Kidney capillary endothelial cell (primary cell): ENCODE measurements around the gene RORB.
A peak's percentile ranks its signal among the peaks of the same experiment; 100 is the strongest.

Experiments
- DNase-seq: peaks from one replicate; pipeline ENCODE4 v3.0.0-alpha.2; 2018; ENCODE audit warnings: low spot score

The RORB gene

GRCh38 chr9:74496819-74497747 lies at the start of gene RORB:
Gene RORB (plus strand): TSS chr9:74497335. CDS start chr9:74497977, 642 bp downstream.
- no peak for DNase-seq

- no peak for DNase-seq
Measured at GRCh38 chr9:74447451-74448193, 49.5 kb upstream of the RORB start.

- DNase-seq = no peak
Measured at GRCh38 chr9:74449060-74449459, 48.1 kb upstream of the RORB start.

DNA sequence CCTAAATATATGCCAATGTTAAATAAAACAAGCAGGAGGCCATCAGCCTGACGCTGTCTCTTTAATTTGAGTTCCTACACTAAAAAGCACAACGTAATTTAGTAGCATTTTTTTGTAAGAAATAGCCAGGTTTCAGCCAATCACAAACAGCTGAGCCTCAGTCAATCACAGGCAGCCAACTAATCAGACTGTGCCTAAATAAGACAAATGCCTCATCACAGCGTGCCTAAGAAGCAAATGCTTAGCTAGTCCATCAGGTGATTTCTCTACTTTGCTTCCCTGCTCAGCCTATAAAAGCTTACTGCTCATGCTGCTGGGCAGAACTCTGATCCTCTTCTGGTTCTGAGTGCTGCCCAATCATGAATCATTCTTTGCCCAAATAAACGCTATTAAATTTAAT lies 38.3 kb upstream of the RORB start:
- DNase-seq = no peak

GRCh38 chr9:74463825-74464224 lies 33.3 kb upstream of the RORB start:
- DNase-seq = no peak

GRCh38 chr9:74478606-74479005 lies 18.5 kb upstream of the RORB start:
- DNase-seq = no peak

DNA sequence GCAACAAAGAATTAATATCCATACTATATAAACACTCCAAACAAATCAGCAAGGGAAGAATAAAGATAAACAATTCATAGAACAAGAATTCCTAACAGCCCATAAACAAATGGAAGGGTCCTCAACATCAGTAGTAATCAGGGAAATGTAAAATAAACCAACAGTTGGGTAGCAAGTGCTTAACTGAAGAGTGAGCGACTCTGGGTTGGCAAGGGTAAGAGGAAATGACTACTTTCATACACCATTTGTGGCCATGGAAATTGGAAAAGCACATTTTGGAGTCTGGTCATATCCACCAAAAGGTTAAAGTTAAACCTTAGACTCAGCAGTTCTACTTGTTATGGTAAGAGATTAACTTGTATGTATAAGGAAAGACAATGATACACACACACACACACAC lies 17.4 kb upstream of the RORB start:
- no peak for DNase-seq

- no peak for DNase-seq
Measured at GRCh38 chr9:74487395-74487794, 9.7 kb upstream of the RORB start.

DNA sequence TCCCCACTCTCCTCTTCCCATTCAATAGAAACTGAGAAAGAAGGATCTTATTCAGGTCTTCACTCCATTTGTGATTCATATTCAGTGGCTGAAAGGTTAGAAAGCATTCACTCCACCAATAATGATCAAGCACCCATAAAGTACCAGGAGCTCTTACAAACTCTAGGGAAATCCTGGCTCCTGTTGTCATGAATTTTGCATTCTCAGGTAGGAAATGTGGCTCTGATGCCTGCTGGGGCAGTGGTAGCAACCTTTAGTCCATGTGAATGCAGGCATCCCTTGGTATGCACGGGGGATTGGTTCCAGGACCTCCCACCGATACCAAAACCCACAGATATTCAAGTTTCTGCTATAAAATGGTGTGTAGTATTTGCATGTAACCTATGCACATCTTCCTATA lies 3.6 kb upstream of the RORB start:
- no peak for DNase-seq

DNA sequence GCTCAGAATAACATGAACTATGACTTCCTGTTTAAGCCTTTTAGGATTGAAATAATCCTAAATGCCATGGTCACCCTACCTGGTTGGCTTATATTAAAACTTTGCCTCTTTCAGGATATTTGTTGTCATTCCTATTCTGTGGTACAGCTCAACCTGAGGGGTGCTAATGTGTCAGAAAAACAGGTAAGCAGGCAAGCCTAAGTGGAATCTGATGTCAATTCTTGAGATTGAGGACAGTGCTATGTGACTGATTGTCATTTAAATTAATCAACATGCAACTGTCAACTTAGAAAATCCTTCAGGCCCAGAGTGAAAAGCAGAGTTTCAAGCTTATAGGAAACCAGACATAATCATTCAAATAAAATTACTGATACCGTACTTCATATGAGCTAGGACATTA lies 2.6 kb upstream of the RORB start:
- DNase-seq = no peak

- no peak for DNase-seq
Measured at GRCh38 chr9:74496406-74496805, 729 bp upstream of the RORB start.

DNA sequence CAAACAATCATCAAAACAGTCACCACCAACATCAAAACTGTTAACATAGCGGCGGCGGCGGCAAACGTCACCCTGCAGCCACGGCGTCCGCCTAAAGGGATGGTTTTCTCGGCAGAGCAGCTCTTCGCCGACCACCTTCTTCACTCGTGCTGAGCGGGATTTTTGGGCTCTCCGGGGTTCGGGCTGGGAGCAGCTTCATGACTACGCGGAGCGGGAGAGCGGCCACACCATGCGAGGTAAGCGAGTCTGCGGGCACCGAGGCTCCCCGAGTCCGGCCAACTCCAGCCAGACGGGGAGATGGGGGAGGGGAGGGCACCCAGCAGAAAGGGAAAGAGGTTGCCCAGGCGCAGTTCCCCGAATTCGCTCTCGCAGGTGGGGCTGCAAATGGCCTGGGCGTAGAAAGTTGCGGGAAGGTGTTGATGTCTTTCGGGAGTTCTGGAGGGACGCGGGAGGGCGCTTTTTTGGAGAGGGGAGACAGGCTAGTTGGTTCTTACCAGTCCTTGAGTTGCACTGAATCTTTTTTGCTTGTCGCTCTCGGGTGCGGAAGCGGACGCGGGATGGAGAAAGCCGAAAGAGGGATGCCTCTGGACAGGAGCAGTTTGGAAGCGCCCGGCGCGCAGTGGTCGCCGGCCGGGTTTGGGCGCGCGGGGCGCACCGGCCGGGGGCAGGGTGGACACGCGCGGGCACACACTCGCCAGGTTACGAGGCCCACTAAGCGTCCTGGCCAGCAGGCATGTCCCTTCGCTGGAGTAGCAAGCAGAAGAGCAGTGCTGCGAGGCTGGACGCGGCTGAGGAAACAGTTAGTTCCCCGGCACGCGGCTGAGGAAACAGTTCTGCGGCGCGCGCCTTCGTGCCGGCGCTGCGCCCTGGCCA lies 849 bp downstream of the RORB start:
- DNase-seq = peak; percentile 7

DNA sequence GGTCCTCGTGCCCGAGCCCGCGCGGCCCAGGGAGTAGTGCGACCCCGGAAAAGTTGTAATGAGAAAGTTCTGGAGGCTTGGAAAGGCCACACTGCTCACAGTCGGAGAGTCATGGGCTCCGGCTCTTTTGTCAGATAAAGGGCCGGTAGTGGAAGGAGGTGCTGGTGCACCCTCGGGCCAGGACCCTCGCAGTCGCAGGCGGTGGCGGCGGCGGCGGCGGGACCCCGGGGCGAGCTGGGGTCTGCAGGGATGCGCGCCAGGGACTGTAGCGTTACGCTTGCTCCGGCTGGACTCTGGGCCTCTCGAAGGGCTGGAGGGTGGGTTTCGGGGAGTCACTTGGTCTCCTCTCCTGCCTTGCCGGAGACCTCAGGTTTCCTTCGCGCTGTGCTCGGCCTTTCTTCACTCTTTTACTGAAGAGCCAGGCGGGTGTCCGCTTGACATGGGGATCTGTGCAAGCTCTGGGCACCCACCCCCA lies 1.5 kb downstream of the RORB start:
- DNase-seq = no peak

- no peak for DNase-seq
Measured at GRCh38 chr9:74499111-74499601, 2.0 kb downstream of the RORB start.

- no peak for DNase-seq
Measured at GRCh38 chr9:74499770-74500583, 2.8 kb downstream of the RORB start.

GRCh38 chr9:74500584-74500924 lies 3.4 kb downstream of the RORB start:
- no peak for DNase-seq

DNA sequence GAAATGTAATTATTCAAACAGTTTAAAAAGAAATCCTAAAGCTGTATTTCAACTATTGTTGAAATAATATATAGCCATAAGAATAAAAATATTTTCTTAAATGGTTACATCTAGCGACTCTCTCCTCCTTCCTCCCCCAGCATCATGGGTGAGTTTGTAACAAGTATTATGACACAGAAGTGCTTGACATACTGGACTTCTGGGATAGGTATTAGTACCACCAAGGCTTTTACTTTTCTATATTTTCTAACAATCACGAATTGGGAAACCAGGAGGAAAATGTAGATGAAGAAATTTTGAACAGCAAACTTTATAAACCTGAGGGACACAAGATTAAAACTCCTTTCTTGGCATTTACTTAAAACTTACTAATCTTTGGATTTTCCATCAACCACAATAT lies 4.4 kb downstream of the RORB start:
- no peak for DNase-seq

GRCh38 chr9:74503219-74503618 lies 6.1 kb downstream of the RORB start:
- DNase-seq = no peak

GRCh38 chr9:74503666-74504065 lies 6.5 kb downstream of the RORB start:
- DNase-seq = no peak

GRCh38 chr9:74511333-74511732 lies 14.2 kb downstream of the RORB start:
- DNase-seq = no peak

- DNase-seq = no peak
Measured at GRCh38 chr9:74512416-74512815, 15.3 kb downstream of the RORB start.
